HG02973 (cell line): ENCODE data around the gene ALPG.
"Not testable (repeated sequence)": the region's sequence is repeated elsewhere in the genome, so short reads cannot be mapped to it uniquely, and the experiment has no call there.

Experiments used
- ATAC-seq: cut with Tn5 transposase; IDR thresholded peaks from one replicate; pipeline ENCODE4 v1.9.1; 2021; ENCODE audit warnings: moderate library complexity; ENCODE audit not compliant: unreplicated experiment

The ALPG gene

DNA sequence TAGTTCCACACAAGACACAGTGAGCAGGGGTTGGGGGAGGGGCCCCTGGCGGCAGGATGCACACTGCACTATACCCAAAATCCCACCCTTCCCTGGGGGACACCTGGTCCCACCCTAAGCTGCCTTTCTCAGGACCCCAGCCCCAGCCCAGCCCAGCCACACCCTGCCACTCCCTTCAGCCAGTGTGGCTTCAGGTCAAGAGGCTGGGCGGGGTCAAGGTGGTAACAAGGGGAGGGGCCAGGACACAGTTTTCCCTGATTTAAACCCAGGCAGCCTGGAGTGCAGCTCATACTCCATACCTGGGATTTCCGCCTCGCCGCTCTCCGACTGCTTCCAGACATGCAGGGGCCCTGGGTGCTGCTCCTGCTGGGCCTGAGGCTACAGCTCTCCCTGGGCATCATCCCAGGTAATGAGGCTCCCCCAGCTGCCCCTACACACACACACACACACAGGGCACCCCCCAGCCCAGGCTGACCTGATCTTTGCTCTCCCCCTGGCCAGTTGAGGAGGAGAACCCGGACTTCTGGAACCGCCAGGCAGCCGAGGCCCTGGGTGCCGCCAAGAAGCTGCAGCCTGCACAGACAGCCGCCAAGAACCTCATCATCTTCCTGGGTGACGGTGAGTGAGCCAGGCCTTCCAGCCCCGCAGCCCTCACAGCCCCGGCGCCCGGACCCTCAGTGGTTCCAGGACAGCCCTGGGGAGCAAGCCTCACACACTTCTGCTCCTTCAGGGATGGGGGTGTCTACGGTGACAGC lies at the start of gene ALPG:
Gene ALPG (plus strand): TSS at position 289 of the 755 bp plus-strand sequence. CDS start 51 bp downstream, at position 340.
- ATAC-seq = no peak

DNA sequence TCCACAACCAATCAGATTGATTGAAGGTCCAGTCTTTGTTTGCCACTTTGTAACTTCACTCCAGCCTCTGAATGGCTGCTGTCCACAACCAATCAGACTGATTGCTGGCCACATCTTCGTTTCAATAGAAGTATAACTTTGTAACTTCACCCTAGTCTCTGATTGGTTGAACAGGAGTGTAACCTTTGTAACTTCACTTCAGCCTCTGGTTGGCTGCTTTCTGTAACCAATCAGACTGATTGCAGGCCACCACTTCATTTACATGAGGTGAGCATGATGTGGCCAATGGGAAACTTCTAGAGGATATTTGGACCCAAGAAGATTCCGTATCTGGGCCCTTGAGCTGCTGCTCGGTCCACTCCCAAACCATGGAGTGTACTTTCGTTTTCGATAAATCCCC lies 45.0 kb upstream of the ALPG start:
- ATAC-seq = no peak

DNA sequence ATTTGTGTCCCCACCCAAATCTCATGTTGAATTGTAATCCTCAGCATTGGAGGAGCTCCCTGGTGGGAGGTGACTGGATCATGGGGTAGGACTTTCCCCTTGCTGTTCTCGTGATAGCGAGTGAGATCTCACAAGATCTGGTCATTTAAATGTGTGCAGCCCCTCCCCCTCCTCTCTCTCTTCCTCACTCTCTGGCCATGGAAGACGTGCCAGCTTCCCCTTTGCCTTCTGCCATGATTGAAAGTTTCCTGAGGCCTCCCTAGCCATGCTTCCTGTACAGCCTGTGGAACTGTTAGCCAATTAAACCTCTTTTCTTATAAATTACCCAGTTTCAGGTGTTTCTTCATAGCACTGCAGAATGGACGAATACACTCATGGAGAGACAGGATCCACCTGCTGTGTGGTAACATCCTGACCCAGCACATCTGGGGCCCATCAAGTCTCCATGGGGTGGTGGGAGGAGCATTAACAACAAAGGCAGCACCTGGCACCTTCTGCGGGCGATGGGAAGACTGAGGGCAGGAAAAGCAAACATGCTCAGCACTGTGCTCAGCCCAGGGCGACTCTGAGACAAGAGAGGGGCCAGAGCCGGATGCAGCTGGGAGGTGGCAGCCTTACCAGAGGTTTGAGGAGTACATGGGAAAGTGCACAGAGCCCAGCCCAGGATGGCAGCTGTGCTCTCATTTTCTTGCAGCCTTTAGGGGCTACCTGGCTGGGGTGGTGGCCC lies 44.3 kb upstream of the ALPG start:
- no peak for ATAC-seq

GRCh38 chr2:232363064-232363783 lies 43.4 kb upstream of the ALPG start:
- not testable (repeated sequence) for ATAC-seq

GRCh38 chr2:232363784-232364615 lies 42.6 kb upstream of the ALPG start:
- no peak for ATAC-seq

- ATAC-seq = not testable (repeated sequence)
These were observed 41.6 kb upstream of the ALPG start for GRCh38 chr2:232364806-232365594.

- no peak for ATAC-seq
These were observed 40.9 kb upstream of the ALPG start for GRCh38 chr2:232365621-232366321.

DNA sequence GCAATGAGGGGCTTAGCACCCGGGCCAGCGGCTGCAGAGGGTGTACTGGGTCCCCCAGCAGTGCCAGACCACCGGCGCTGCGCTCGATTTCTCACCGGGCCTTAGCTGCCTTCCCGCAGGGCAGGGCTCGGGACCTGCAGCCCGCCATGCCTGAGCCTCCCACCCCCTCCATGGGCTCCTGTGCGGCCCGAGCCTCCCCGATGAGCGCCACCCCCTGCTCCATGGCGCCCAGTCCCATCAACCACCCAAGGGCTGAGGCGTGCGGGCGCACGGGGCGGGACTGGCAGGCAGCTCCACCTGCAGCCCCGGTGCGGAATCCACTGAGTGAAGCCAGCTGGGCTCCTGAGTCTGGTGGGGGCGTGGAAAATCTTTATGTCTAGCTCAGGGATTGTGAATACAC lies 40.2 kb upstream of the ALPG start:
- not testable (repeated sequence) for ATAC-seq

DNA sequence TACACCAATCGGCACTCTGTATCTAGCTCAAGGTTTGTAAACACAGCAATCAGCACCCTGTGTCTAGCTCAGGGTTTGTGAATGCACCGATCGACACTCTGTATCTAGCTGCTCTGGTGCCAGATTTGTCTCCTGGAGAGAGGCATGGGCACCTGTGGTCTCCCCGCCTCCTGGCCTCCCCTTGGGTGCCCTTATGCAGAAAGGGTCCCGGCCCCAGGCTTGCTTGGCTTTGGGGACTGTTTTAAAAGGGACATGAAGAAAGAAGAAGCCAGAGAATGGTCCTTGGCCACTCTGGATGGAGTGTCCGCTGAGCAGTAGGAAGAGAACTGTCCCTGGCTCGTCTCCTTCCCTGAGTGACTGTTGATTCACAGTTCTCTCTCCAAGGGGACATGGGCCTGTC lies 39.6 kb upstream of the ALPG start:
- no peak for ATAC-seq

- no peak for ATAC-seq
These were observed 38.9 kb upstream of the ALPG start for GRCh38 chr2:232367591-232368233.

DNA sequence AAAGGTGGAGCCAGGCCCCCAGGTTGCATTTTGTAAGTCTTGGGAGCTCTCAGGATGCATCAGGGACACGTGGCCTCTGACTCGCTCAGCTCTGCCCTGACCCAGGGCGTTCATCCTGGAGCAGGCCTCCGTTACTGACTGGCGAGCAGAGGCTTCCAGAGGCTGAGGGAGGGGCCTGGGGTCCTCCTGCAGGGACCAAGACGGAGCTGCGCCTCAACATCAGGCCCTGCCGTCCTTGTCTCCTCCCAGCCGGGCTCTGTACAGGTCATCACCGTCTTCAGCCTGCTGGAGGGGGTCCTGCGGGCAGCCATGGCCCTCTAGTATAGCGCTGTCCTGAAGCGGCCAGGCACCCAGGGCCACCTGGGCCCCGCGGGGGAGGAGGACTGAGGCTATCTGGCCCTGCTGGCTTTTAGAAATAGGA lies 38.3 kb upstream of the ALPG start:
- no peak for ATAC-seq

DNA sequence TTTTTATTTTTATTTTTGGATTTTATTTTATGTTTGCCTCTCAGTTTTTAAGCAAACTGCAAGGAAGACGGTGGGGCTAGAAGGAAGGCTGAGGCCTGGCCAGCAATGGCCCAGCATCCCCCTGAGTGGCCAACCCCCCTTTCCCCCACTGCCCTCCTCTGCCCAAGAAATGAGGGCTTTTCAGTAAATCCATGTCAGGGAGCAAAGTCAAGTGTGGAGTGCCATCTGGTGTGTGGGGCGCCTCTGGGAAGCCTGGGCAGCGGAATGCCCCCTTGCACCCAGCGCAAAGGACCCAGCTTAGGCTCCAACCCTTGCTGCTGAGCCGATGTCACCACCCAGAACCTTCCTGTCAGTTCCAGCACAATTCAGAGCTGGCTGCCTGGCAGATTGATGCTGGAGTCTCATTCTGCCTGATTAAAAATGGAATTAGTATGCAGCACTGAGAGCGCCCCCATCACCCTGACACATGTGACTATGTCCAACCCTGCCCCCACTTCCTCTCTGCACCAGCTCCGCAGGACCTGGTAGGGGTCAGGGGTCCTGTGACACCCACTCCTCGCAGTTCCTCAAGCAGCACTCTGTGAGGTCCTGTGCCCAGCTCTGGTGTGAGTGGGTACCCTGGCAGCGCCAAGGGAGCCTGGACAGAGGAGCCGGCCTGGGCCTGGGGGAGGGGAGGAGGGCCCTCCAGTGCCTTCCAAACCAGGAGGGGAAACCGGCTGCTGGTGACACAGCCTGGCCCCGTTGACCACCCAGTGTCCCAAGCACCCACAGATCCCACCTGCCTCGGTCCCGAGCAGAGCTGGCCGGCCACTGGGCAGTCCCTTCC lies 37.3 kb upstream of the ALPG start:
- no peak for ATAC-seq

- ATAC-seq = not testable (repeated sequence)
These were observed 36.6 kb upstream of the ALPG start for GRCh38 chr2:232370007-232370406.

- no peak for ATAC-seq
These were observed 34.1 kb upstream of the ALPG start for GRCh38 chr2:232372231-232373208.

- ATAC-seq = no peak
These were observed 32.3 kb upstream of the ALPG start for GRCh38 chr2:232374356-232374755.

DNA sequence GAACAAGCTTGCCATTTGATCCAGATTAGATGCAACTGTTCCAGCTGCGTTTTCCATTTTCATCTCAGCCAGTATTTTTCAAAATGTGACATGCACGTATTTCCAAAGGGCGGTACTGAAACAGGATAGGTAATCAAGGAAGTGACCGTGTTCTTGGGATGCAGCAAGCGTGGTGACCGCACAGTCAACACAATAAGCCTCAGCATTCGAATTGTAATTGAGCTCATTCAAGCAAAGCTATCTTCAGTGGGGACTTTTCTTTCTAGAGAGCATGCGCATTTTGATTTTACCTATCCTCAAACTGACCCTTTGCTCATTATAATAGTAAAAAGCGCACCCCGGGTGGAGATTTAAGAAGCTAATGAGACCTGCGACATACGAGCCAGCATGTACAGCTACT lies 31.5 kb upstream of the ALPG start:
- no peak for ATAC-seq

DNA sequence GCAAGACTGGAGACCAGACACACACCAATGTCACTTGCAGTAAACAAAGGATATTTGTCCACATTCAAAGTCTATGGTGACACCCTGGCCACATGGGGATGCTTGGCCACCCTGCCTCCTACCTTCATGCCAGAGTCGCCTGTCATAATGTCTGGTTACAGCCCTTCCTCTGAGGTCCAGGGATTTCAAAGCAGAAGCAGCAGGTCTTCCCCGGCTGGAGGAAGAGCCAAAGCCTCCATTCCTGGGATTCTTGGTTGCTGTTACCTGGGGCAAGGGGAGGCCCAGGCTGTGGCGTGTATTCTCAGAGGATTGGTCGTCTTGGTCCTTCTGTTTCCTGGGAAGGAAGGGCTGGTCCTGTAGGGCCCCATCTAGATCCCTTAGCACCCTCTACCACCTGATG lies 30.4 kb upstream of the ALPG start:
- no peak for ATAC-seq
